Measurements from ENCODE around the gene COQ10A. TPM values are rescaled to one million over a fixed set of nuclear protein-coding genes. Genes with fewer than 3 reads are reported as not detected.

The COQ10A gene
- total and polyA plus RNA-seq, 9 of the 15 experiments (the other 6 are each of a cell fraction or from before 2014, with no cell fraction given), result 3.1 to 26.4 (median 12.7) TPM

DNA sequence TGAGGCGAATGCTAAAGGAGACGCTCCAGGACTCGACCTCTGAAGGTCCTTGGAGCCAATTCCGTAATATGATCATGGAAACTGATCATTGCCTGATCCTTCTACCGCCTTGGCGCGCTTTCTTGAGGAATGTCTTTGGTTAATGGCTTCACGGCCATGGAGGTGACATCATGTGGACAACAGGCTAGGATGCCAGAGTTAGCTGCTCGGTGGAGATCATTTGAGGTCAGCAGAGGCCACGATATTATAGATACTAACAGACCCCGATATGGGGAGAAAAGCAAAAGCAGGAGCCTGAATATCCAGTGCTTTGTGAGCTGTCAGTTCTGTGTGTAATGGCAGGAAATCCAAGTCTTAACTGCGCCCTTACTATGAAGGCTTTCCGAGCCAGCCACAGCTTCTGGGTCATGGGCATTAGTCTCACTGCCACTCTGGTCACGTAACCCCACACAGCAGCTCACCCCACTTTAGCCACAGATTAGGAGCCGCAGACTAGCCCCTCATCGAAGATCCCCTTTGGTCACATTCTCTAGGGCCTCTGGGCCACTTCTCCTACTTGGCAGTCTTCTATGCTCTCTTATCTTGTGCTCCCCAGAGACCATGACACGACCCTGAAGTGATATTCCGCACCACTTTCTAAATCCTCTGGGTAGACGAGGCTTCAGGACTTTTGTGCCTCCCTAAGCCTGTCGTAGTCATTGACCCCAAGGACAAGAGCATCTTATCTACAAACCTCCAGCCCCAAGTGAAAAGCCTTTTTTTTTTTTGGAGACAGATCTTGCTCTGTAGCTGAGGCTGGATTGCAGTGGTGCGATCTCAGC lies 34.1 kb downstream of the COQ10A start (continued):
- TF ChIP-seq MECOM (CRISPR knock-in tag; IDR thresholded peaks at IDR 0.05), result peak; percentile 73; the same call in 1 of the 2 replicates
- TF ChIP-seq, protein P1, sequence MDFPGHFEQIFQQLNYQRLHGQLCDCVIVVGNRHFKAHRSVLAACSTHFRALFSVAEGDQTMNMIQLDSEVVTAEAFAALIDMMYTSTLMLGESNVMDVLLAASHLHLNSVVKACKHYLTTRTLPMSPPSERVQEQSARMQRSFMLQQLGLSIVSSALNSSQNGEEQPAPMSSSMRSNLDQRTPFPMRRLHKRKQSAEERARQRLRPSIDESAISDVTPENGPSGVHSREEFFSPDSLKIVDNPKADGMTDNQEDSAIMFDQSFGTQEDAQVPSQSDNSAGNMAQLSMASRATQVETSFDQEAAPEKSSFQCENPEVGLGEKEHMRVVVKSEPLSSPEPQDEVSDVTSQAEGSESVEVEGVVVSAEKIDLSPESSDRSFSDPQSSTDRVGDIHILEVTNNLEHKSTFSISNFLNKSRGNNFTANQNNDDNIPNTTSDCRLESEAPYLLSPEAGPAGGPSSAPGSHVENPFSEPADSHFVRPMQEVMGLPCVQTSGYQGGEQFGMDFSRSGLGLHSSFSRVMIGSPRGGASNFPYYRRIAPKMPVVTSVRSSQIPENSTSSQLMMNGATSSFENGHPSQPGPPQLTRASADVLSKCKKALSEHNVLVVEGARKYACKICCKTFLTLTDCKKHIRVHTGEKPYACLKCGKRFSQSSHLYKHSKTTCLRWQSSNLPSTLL (IDR thresholded peaks at IDR 0.05), result no peak
- TF ChIP-seq ELK1 (CRISPR knock-in tag; IDR thresholded peaks at IDR 0.05), result no peak
- TF ChIP-seq HNRNPUL1 (IDR thresholded peaks at IDR 0.05; ENCODE audit: low read length), result no peak
- peak; percentile 74; the same call in 1 of the 2 replicates for TF ChIP-seq ZNF589 (CRISPR knock-in tag; IDR thresholded peaks at IDR 0.05; ENCODE audit: low read depth)
- no peak for TF ChIP-seq XRCC5 (IDR thresholded peaks at IDR 0.05; ENCODE audit: low read depth, low read length)
- TF ChIP-seq ELF2 (CRISPR knock-in tag; IDR thresholded peaks at IDR 0.05), result no peak
- TF ChIP-seq ZNF644 (tag; IDR thresholded peaks at IDR 0.05; ENCODE audit: low read depth), result peak; percentile 54; the same call in 1 of the 2 replicates
- TF ChIP-seq PYGO2 (tag; IDR thresholded peaks at IDR 0.05), result peak; percentile 54; the same call in 1 of the 2 replicates
- TF ChIP-seq STAT5B (CRISPR knock-in tag; IDR thresholded peaks at IDR 0.05), result no peak
- TF ChIP-seq MYBL2 (IDR thresholded peaks at IDR 0.05; ENCODE audit: low read depth), result no peak
- TF ChIP-seq MYBL2 (CRISPR knock-in tag; IDR thresholded peaks at IDR 0.05; ENCODE audit: borderline replicate concordance), result no peak
- TF ChIP-seq U2AF1 (optimal IDR thresholded peaks at IDR 0.05; ENCODE audit: low read depth, low read length), result no peak
- no peak for TF ChIP-seq HMGXB4 (CRISPR knock-in tag; IDR thresholded peaks at IDR 0.05)
- TF ChIP-seq ERF (CRISPR knock-in tag; IDR thresholded peaks at IDR 0.05), result no peak
- TF ChIP-seq RBM34 (IDR thresholded peaks at IDR 0.05; ENCODE audit: borderline replicate concordance, insufficient read depth, low read length), result no peak
- peak; percentile 24 for TF ChIP-seq ATF7 (IDR thresholded peaks at IDR 0.05)
- TF ChIP-seq NR1H2 (CRISPR knock-in tag; IDR thresholded peaks at IDR 0.05), result no peak; the same call in 1 of the 2 replicates
- peak; percentile 98 for TF ChIP-seq ZNF384 (IDR thresholded peaks at IDR 0.05; ENCODE audit: low read depth, low read length)
- 0 out of 2 replicates have a peak, but pooled peaks have one; percentile 79 for TF ChIP-seq POLR2H (tag; IDR thresholded peaks at IDR 0.05; ENCODE audit: low read depth)
- no peak for TF ChIP-seq BMI1 (IDR thresholded peaks at IDR 0.05; ENCODE audit: low read length)
- TF ChIP-seq FOXJ3 (CRISPR knock-in tag; IDR thresholded peaks at IDR 0.05), result no peak
- no peak for TF ChIP-seq KDM4B (IDR thresholded peaks at IDR 0.05; ENCODE audit: borderline replicate concordance in 2 of 2, low read depth in 1 of 2)
- TF ChIP-seq HDAC3 (IDR thresholded peaks at IDR 0.05; ENCODE audit: borderline replicate concordance, partially characterized antibody), result peak; percentile 45
- TF ChIP-seq EZH2 (IDR thresholded peaks at IDR 0.05; ENCODE audit: borderline replicate concordance, low read depth, low read length), result no peak

Data from K562 (cell line).